Measurements from ENCODE around the gene DCLRE1C.

GRCh38 chr10:14876764-14877163 lies 77.1 kb downstream of the DCLRE1C start:
- no peak for TF ChIP-seq TEAD4 (IDR thresholded peaks at IDR 0.05; ENCODE audit: borderline replicate concordance, insufficient read depth)
- no peak for TF ChIP-seq CTCF (IDR thresholded peaks at IDR 0.05)
- TF ChIP-seq POLR2AphosphoS5 (IDR thresholded peaks at IDR 0.05; ENCODE audit: low read depth, low read length): no peak
- TF ChIP-seq JUND (IDR thresholded peaks at IDR 0.05): no peak
- TF ChIP-seq MAX (IDR thresholded peaks at IDR 0.05; ENCODE audit: low read depth): no peak
- no peak for TF ChIP-seq RAD21 (IDR thresholded peaks at IDR 0.05; ENCODE audit: low read length)
- no peak for TF ChIP-seq PBX3 (IDR thresholded peaks at IDR 0.05)
- TF ChIP-seq TAF1 (IDR thresholded peaks at IDR 0.05; ENCODE audit: borderline replicate concordance, low read depth, low read length): no peak

Measured in SK-N-SH (cell line).